ENCODE results near the gene IRAK3.
"Not testable (repeated sequence)": the region's sequence is repeated elsewhere in the genome, so short reads cannot be mapped to it uniquely, and the experiment has no call there.

Gene IRAK3

GRCh38 chr12:66213011-66213410 lies 24.0 kb downstream of the IRAK3 start:
- not testable (repeated sequence) for DNase-seq

GRCh38 chr12:66217342-66217917 lies 28.4 kb downstream of the IRAK3 start:
- no peak for DNase-seq

GRCh38 chr12:66228462-66228861 lies 39.4 kb downstream of the IRAK3 start:
- DNase-seq = no peak

GRCh38 chr12:66232263-66232662 lies 43.2 kb downstream of the IRAK3 start:
- no peak for DNase-seq

GRCh38 chr12:66234037-66234693 lies 45.2 kb downstream of the IRAK3 start:
- DNase-seq = peak in 25 of 56 donors; percentile 2 to 50 (median 13)

- peak in 34 of 56 donors; percentile 1 to 61 (median 14) for DNase-seq
These were observed 46.0 kb downstream of the IRAK3 start for GRCh38 chr12:66234773-66235625.

GRCh38 chr12:66235626-66236281 lies 46.7 kb downstream of the IRAK3 start:
- DNase-seq = no peak

GRCh38 chr12:66236282-66236675 lies 47.3 kb downstream of the IRAK3 start:
- not testable (repeated sequence) for DNase-seq

- no peak for DNase-seq
These were observed 48.0 kb downstream of the IRAK3 start for GRCh38 chr12:66236969-66237368.

GRCh38 chr12:66237505-66238175 lies 48.6 kb downstream of the IRAK3 start:
- DNase-seq = no peak

GRCh38 chr12:66239295-66239694 lies 50.3 kb downstream of the IRAK3 start:
- DNase-seq = no peak

GRCh38 chr12:66240096-66240820 lies 51.2 kb downstream of the IRAK3 start:
- DNase-seq = no peak

- no peak for DNase-seq
These were observed 52.3 kb downstream of the IRAK3 start for GRCh38 chr12:66241061-66242043.

GRCh38 chr12:66242311-66242710 lies 53.3 kb downstream of the IRAK3 start:
- no peak for DNase-seq

- DNase-seq = no peak
These were observed 54.9 kb downstream of the IRAK3 start for GRCh38 chr12:66243911-66244310.

- DNase-seq = no peak
These were observed 55.4 kb downstream of the IRAK3 start for GRCh38 chr12:66244446-66244845.

- DNase-seq = no peak
These were observed 58.7 kb downstream of the IRAK3 start for GRCh38 chr12:66247741-66248140.

- DNase-seq = no peak
These were observed 62.0 kb downstream of the IRAK3 start for GRCh38 chr12:66251049-66251448.

GRCh38 chr12:66252771-66253170 lies 63.8 kb downstream of the IRAK3 start:
- no peak for DNase-seq

Data from nucleus accumbens (tissue), 56 donors.